ENCODE results near the gene JMY.

- TF ChIP-seq CTCF (IDR thresholded peaks at IDR 0.05) (no peak), POLR2A (IDR thresholded peaks at IDR 0.05) (no peak)
Observed at GRCh38 chr5:79349047-79349446, 113.1 kb downstream of the JMY start.

All from esophagus squamous epithelium (tissue), 4 donors.